OCI-LY1 (cell line): ENCODE data around the gene P3H3.

Experiments
- CTCF ChIP-seq: fragments of 200-600 bp; sonication (generic), shearing (Covaris generic); IDR thresholded peaks from 2 replicates; pipeline ENCODE4 v1.5.1; 2017; ENCODE audit warnings: mild to moderate bottlenecking, antibody characterized with exemption, low read length, moderate library complexity, mixed read lengths
- EZH2 ChIP-seq: fragments of 200-600 bp; sonication (generic), shearing (Covaris generic); IDR thresholded peaks from 2 replicates; pipeline ENCODE4 v1.8.0; 2017; ENCODE audit warnings: borderline replicate concordance, mixed run types, mild to moderate bottlenecking, antibody characterized with exemption, low read length, moderate library complexity, mixed read lengths

GRCh38 chr12:6852651-6853354 lies 24.6 kb downstream of the P3H3 start:
- TF ChIP-seq EZH2 (no peak), CTCF (no peak)
